HCT116 (cell line): Measurements from ENCODE around the gene ATP6V0B. TPM values are rescaled to one million over a fixed set of nuclear protein-coding genes. Genes with fewer than 3 reads are reported as not detected.

Source experiments
- ATAC-seq: fragments of 200-7000 bp; cut with Tn5 transposase; 2 replicates; pipeline ENCODE4 v1.9.1; 2020; ENCODE audit warnings: mild to moderate bottlenecking, moderate library complexity
- BruUV-seq: library from RNA; stranded (reverse); fragments of 400-500 nt; replicated peaks from 2 replicates; lab custom pipeline; 2021; lab: Mats Ljungman, UMichigan
- CTCF ChIA-PET: fragments of 300-600 bp; sonication (Branson Sonifier 250); formaldehyde crosslinking; loops from one replicate; lab custom pipeline; 2021; ENCODE audit warnings: antibody characterized with exemption; lab: Charles Lee
- POLR2A ChIA-PET: fragments of 300-600, 350-600 bp; sonication (Branson Sonifier 250); formaldehyde crosslinking; loops from one replicate; lab custom pipeline; 2021; ENCODE audit warnings: antibody characterized with exemption; lab: Charles Lee
- RAD21 ChIA-PET, 2 experiments: fragments of 300-600 bp; sonication (Branson Sonifier 250); formaldehyde crosslinking; loops; one replicate each; lab custom pipeline; 2023; ENCODE audit warnings: low total read pairs in 2 of 2; ENCODE audit not compliant: uncharacterized antibody in 2 of 2, unreplicated experiment in 2 of 2, low non-redundant PET in 1 of 2; lab: Charles Lee
- DNase-seq: peaks from one replicate; pipeline ENCODE4 v3.0.0-alpha.2; 2010; ENCODE audit warnings: low read depth, low spot score
- H2AFZ ChIP-seq: fragments of 200-600 bp; shearing (Covaris generic), sonication (generic); 2 replicates; pipeline ENCODE4 v1.6.1; 2017; ENCODE audit warnings: low read depth, mixed run types, mixed read lengths, antibody characterized with exemption, low read length; ENCODE audit not compliant: poor library complexity, severe bottlenecking
- H3K27ac ChIP-seq: 2 replicates; pipeline ENCODE4 v1.5.1; 2012; ENCODE audit warnings: low read depth, low read length
- H3K27me3 ChIP-seq: fragments of 200-600 bp; sonication (generic); 2 replicates; pipeline ENCODE4 v1.6.1; 2016; ENCODE audit warnings: mixed run types, low read length, mixed read lengths; ENCODE audit not compliant: insufficient read depth
- H3K36me3 ChIP-seq, 2 experiments: fragments of 200-500 bp in 1 of 2; fragments of 200-600 bp in 1 of 2; sonication (Bioruptor generic) in 1 of 2; sonication (generic) in 1 of 2; 2 replicates each; pipeline versions ENCODE4 v1.5.1 to v1.6.1; 2014 to 2016; ENCODE audit warnings: low read length in 2 of 2, inconsistent platforms in 1 of 2, mixed read lengths in 1 of 2, mixed run types in 1 of 2; ENCODE audit not compliant: insufficient read depth in 2 of 2, control insufficient read depth in 1 of 2
- H3K4me1 ChIP-seq, 2 experiments: fragments of 200-600 bp in 1 of 2; sonication (generic) in 1 of 2; 2 replicates each; pipeline versions ENCODE4 v1.5.1 to v1.6.1; 2012 to 2017; ENCODE audit warnings: low read length in 2 of 2, inconsistent platforms in 1 of 2, mild to moderate bottlenecking in 1 of 2, mixed read lengths in 1 of 2, mixed run types in 1 of 2, moderate library complexity in 1 of 2; ENCODE audit not compliant: insufficient read depth in 2 of 2, control insufficient read depth in 1 of 2
- H3K4me2 ChIP-seq: fragments of 200-600 bp; sonication (generic); 2 replicates; pipeline ENCODE4 v1.6.1; 2017; ENCODE audit warnings: mixed run types, low read length, mixed read lengths
- H3K4me3 ChIP-seq, 2 experiments: fragments of 200-600 bp in 1 of 2; sonication (generic) in 1 of 2; replicated peaks in 1 of 2; 2 replicates each; pipeline ENCODE4 v1.5.1; 2011 to 2016; ENCODE audit warnings: low read length in 2 of 2, control low read depth in 1 of 2, low read depth in 1 of 2, mild to moderate bottlenecking in 1 of 2, mixed read lengths in 1 of 2, mixed run types in 1 of 2
- H3K79me2 ChIP-seq: fragments of 200-600 bp; sonication (generic); 2 replicates; pipeline ENCODE4 v1.6.1; 2017; ENCODE audit warnings: mild to moderate bottlenecking, mixed run types, low read length, moderate library complexity, mixed read lengths; ENCODE audit not compliant: insufficient read depth
- H3K9ac ChIP-seq: fragments of 200-600 bp; sonication (generic); 2 replicates; pipeline ENCODE4 v1.6.1; 2016; ENCODE audit warnings: low read length, mixed read lengths
- H3K9me2 ChIP-seq: fragments of 200-600 bp; sonication (generic), shearing (Covaris generic); 2 replicates; pipeline ENCODE4 v1.6.1; 2017; ENCODE audit warnings: mixed run types, mild to moderate bottlenecking, moderate library complexity; ENCODE audit not compliant: insufficient read depth
- H3K9me3 ChIP-seq, 2 experiments: fragments of 200-500 bp in 1 of 2; fragments of 200-600 bp in 1 of 2; sonication (Bioruptor generic) in 1 of 2; sonication (generic) in 1 of 2; 2 replicates each; pipeline ENCODE4 v1.6.1; 2014 to 2017; ENCODE audit warnings: low read length in 2 of 2, mixed read lengths in 2 of 2, inconsistent platforms in 1 of 2, low read depth in 1 of 2, mild to moderate bottlenecking in 1 of 2, mixed run types in 1 of 2, moderate library complexity in 1 of 2; ENCODE audit not compliant: control insufficient read depth in 1 of 2, insufficient read depth in 1 of 2
- H4K20me1 ChIP-seq: fragments of 200-600 bp; sonication (generic), shearing (Covaris generic); 2 replicates; pipeline ENCODE4 v1.6.1; 2017; ENCODE audit warnings: mixed run types, mild to moderate bottlenecking, moderate library complexity; ENCODE audit not compliant: insufficient read depth
- CEBPB ChIP-seq: IDR thresholded peaks from 2 replicates; pipeline ENCODE4 v1.6.1; 2012; ENCODE audit warnings: low read depth
- EZH2phosphoT487 ChIP-seq: fragments of 200-600 bp; IDR thresholded peaks from 2 replicates; pipeline ENCODE4 v1.6.1; 2018; ENCODE audit warnings: antibody characterized with exemption, borderline replicate concordance
- FOSL1 ChIP-seq: IDR thresholded peaks from 2 replicates; pipeline ENCODE4 v1.6.1; 2012; ENCODE audit warnings: low read depth
- REST ChIP-seq: IDR thresholded peaks from 2 replicates; pipeline ENCODE4 v1.6.1; 2012; ENCODE audit warnings: low read depth
- SIN3A ChIP-seq: IDR thresholded peaks from 2 replicates; pipeline ENCODE4 v1.6.1; 2012; ENCODE audit warnings: low read depth
- SRF ChIP-seq: IDR thresholded peaks from 2 replicates; pipeline ENCODE4 v1.6.1; 2012; ENCODE audit warnings: low read depth
- ZBTB33 ChIP-seq: IDR thresholded peaks from 2 replicates; pipeline ENCODE4 v1.6.1; 2011; ENCODE audit warnings: mild to moderate bottlenecking, low read length, moderate library complexity; ENCODE audit not compliant: insufficient replicate concordance; ENCODE audit errors: extremely low read depth
- ZNF274 ChIP-seq: fragments of 200-500 bp; sonication (Bioruptor generic); IDR thresholded peaks from 2 replicates; pipeline ENCODE4 v1.6.1; 2014; ENCODE audit warnings: mild to moderate bottlenecking, low read depth, low read length, inconsistent platforms
- intact Hi-C: fragments of 100-400 bp; cut with micrococcal nuclease; formaldehyde crosslinking; loops from 2 replicates; pipeline ENCODE4 v1.10.0; 2022
- total RNA-seq: library from RNA; stranded (reverse); gene quantifications from one replicate; pipeline ENCODE4 v1.2.1, GENCODE V29; 2021; ENCODE audit not compliant: unreplicated experiment

ATP6V0B gene
- total RNA-seq, 1 experiment from 2014 or later, result 122 TPM

- ChIA-PET POLR2A (no interaction called here), CTCF (no interaction called here), RAD21 (no interaction called here)
- no peaks in the 10 kb centered on the region for H4K20me1 ChIP-seq
- TF ChIP-seq CEBPB (no peak), FOSL1 (no peak), EZH2phosphoT487 (no peak), SIN3A (no peak), ZBTB33 (no peak), ZNF274 (no peak), REST (no peak), SRF (no peak)
- no peak overlapping the region for H3K4me3 ChIP-seq
- H2AFZ ChIP-seq, result no peak overlapping the region
- no peak overlapping the region for H3K9ac ChIP-seq
- no peaks in the 10 kb centered on the region for H3K9me2 ChIP-seq
- H3K79me2 ChIP-seq, result no peaks in the 10 kb centered on the region
- peaks cover 18 to 26% of the 10 kb centered on the region in 2 experiments for H3K4me1 ChIP-seq
- H3K9me3 ChIP-seq, result no peaks in the 10 kb centered on the region
- no peaks in the 10 kb centered on the region for H3K27me3 ChIP-seq
- H3K36me3 ChIP-seq, result no peaks in the 10 kb centered on the region
- ATAC-seq (no peak), DNase-seq (no peak)
- BruUV-seq, result no TSS peak
- no peak overlapping the region for H3K4me2 ChIP-seq
- intact Hi-C loops, result no loop called here
- no peak overlapping the region for H3K27ac ChIP-seq
Measured at GRCh38 chr1:44024031-44024902, 49.5 kb downstream of the ATP6V0B start.
